ENCODE measurements around the gene GABPB1.

DNA sequence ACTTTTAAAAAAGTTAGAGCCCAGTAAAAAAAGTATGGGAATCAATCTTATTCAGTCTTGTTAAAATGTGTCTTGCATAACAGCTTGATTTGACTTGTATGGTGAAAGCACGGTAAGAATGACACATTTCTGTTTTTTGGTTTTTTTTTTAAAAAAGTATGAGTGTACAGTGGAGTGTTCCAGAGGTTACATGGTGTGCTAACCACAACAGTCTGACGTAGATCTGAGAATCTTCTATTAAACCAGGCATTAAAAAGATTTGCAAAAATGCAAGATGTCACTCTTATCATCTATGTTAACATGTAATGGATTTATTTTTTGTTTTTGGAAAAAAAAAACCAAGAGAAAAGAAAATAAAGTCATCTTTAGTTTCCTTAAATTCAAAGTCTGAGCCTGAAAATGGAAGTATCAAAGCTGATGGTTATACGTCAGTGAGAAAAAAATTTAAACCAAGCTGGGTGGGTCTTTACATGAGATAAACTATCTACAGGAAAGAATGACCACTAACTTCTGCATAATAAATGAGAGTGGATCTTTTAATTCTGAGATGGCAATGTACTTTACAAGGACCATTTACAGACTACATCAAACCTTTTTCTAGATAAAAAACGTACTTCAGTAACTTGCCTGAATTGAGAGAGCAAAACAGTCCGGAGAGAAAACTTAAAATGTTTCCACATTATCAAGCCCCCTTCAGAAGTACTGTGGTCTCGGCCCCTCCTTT lies 1.6 kb downstream of the GABPB1 start:
- TF ChIP-seq, protein P1, sequence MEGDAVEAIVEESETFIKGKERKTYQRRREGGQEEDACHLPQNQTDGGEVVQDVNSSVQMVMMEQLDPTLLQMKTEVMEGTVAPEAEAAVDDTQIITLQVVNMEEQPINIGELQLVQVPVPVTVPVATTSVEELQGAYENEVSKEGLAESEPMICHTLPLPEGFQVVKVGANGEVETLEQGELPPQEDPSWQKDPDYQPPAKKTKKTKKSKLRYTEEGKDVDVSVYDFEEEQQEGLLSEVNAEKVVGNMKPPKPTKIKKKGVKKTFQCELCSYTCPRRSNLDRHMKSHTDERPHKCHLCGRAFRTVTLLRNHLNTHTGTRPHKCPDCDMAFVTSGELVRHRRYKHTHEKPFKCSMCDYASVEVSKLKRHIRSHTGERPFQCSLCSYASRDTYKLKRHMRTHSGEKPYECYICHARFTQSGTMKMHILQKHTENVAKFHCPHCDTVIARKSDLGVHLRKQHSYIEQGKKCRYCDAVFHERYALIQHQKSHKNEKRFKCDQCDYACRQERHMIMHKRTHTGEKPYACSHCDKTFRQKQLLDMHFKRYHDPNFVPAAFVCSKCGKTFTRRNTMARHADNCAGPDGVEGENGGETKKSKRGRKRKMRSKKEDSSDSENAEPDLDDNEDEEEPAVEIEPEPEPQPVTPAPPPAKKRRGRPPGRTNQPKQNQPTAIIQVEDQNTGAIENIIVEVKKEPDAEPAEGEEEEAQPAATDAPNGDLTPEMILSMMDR (IDR thresholded peaks at IDR 0.05) = no peak
- no peak for TF ChIP-seq POLR2A (IDR thresholded peaks at IDR 0.05)
